Embryonic facial prominence (tissue), 1 donor: ENCODE results near the gene TNNT3.

Source experiments
- DNase-seq: peaks from one replicate; pipeline ENCODE4 v3.0.0-alpha.2; 2016; ENCODE audit errors: extremely low spot score

Gene TNNT3

GRCh38 chr11:1896923-1897322 lies 22.6 kb upstream of the TNNT3 start:
- DNase-seq, result no peak

DNA sequence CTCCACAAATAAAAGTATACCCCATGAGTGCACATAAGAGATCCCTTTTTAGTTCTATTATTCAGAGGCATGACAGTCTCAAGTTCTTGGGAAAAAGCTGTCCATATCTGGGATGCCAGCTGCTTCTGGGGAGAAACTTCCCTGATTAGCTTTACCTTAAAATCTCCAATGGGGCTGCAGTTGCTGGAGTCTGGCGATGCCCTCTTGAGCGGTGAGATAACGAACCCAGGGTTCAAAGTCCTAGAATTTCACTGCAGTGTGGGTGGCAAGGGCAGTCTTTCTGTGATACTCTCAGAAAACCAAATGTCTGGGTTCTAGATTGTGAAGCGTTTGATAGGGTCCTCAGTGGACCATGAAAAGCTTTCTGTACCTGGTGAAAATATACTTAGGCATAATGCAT lies 20.4 kb upstream of the TNNT3 start:
- no peak for DNase-seq

- no peak for DNase-seq
Observed at GRCh38 chr11:1899686-1900085, 19.8 kb upstream of the TNNT3 start.

DNA sequence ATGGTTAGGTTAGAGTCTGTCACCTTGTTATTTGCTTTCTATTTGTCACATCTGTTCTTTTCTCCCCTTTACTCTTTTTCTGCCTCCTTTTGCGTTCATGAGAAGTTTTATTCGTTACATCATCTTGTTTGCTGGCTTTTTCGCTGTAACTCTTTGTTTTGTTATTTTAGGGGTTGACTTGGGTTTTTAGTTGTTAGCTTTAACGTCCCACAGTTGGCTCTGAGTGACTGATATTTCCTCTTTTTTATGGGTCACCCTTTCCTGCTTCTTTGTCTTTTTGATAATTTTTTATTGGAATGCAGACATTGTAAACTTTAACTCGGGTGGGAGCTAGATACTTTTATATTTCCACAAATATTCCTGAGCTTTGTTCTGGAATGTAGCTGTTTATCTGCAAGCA lies 13.3 kb upstream of the TNNT3 start:
- DNase-seq, result no peak

DNA sequence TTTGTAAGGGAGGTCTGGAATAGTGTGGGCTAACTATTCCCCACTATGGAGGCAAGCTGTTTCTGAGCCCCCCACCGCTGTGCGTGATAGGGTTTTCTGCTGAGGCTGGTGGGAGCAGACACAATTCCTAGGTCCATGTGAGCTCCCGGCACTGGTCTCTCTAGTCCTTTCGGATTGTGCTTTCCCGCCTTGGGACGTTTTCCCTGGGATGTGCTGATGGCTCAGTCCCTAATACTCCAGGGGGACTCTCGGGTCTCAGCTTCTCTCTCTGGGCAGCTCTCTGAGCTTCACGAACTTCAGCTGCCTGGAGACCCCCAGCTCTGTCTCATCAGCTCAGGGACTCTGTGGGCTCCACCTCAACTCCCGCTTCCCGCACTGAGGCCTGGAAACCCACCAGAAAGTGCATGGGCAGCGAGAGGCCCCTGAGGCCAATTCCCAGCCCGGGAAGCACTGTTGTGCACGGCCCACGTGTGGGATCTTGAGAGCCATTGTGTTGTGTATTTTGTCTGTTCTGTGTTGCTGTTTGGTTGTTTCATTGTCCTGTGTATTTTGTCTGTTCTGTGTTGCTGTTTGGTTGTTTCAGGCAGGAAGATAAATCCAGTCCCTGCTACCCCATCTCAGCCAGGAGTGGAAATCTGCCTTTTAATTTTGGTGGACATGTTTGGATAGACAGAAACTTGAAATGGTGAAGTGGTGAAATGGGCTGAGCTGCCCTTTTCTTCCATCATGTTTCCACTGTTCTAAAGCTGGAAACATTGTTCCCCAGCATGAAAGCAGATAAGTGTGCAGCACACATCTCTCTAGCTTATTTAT lies 12.7 kb upstream of the TNNT3 start:
- no peak for DNase-seq

DNA sequence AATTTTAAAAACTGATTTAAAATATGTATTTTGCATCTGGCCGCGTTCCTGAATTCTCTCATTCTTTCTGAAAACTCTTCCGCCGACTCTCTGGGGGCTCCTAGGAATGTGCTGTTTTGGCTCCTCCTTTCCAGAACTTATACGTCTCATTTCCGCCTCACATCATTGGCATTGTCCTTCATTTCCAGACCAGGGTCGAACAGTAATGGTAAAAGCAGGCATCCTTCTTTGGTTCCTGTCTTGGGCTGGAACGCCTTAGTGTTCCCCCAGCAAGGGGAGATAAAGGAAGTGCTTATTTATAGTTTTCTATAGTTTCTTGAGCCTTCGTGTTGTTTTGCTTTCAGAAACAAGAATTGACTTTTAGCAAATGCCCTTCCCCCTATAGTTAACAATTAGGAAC lies 10.9 kb upstream of the TNNT3 start:
- DNase-seq, result peak; percentile 84

DNA sequence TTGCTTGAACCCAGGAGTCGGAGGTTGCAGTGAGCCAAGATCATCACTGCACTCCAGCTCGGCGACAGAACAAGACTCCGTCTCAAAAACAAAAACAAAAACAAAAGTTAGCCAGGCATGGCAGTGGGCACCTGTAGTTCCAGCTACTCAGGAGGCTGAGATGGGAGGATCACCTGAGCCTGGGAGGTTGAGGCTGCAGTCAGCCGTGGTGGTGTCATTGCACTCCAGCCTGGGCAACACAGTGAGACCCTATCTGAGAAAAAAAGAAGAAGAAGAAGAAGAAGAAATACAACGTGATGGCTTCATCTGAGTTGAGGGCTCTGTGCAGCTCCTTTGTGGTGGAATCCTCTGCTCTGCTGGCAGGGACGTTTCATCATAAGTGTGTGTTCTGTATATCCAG lies 10.0 kb upstream of the TNNT3 start:
- no peak for DNase-seq

DNA sequence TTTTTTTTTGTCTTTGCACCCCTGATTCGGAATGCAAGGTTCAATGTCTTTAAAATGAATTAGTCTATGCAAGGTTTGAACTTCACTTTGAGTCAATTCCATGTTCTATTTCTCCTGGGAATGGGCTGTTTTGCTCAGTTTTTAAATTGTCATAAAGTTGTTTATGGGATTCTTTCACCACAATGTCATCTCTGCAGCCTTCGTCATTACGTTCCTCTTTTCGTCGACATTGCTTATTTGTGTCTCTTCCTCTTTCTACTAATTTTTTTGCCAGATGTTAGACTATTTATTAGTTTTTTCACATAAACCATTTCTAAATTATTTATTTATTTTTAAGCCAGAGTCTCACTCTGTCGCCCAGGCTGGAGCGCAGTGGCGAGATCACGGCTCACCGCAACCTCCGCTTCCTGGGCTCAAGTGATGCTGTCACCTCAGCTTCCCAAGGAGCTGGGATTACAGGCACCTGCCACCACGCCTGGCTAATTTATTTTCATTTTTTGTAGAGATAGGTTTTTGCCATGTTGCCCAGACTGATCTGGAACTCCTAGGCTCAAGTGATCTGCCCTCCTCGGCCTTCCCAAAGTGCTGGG lies 7.1 kb upstream of the TNNT3 start:
- no peak for DNase-seq

DNA sequence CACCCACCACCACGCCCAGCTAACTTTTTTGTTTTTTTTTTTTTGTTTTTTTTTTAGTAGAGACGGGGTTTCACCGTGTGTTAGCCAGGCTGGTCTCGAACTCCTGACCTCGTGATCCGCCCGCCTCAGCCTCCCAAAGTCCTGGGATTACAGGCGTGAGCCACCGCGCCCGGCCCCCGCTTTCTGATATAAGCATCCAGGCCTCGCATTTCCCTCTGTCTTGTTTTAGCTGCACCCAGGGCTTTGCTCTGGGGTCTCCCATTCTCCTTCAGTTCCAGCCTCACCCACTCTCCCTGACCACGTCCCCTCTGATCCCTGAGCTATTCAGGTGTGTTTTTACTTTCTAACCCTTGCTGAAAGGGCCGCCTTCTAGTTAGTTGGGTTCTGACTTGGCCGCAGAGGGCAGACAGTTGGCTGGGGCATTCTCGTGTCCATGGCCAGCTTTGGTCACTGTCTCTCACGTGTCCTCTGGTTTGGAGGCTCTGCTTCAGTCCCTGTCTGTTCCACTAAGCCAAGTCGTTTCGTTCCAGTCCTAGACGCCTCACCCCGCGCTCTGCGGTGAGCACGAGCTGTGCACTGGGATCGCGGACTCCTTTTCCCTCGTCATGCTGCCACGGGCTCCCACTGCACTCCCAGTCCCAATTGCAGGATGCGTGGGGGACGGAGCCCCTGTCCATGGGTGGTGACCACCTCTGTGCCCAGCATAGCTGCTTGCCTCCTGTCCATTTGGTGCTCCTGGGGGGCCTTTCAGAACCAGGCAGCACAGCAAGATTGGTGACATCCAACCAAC lies 6.0 kb upstream of the TNNT3 start:
- no peak for DNase-seq

DNA sequence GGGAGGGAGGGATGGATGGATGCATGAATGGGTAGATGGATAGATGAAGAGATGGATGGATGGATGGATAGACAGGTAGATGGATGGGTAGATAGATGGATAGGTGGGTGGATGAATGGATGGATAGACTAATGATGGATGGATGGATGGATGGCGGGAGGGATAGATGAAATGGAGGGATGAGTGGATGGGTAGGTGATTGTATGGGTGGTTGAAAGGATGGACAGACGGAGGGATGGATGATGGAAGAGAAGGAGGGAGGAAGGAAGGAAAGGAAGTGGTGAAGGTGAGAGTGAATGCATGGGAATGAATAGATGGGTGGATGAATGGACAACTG lies 3.7 kb upstream of the TNNT3 start:
- no peak for DNase-seq

DNA sequence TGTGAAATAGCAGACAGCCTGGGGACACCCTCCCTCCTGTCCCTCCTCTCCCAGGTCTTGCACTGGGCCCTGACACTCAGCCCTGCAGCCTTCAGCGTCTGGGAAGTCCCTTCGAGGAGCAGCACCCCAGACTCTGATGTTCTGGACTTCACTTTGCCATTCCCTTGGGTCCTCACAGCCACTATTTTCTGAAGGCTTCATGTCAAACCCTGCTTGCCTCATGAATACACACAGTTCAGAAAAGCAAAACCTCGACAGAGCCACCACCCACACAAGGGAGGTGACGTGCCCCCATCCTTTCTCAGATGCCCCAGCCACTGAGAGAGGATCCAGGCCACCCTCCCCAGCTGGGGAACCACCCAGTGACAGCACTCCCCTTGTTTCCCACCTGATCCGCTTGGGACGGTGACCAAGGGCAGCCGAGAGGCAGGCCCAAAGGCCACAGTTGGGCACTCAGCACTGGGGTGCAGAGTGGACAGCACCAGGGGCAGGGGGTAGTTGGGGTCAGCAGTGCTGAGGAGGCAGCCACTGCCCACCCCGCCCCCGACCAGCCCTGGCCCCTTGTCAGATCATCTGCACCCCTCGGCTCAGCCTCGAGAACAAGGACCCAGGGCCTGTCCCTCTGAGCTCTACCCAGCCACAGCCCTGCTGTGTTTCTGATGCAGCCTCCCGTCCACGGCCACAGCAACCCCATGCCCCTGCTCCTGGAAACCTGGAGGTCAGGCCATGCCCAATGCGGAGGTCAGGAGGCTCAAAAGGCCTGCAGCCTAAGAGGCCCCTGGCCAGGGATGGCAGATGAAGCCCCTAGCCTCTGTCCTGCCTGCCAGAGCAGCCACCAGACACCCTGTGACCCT lies 3.1 kb upstream of the TNNT3 start:
- no peak for DNase-seq

- DNase-seq, result no peak
Observed at GRCh38 chr11:1916986-1917522, 2.4 kb upstream of the TNNT3 start.

DNA sequence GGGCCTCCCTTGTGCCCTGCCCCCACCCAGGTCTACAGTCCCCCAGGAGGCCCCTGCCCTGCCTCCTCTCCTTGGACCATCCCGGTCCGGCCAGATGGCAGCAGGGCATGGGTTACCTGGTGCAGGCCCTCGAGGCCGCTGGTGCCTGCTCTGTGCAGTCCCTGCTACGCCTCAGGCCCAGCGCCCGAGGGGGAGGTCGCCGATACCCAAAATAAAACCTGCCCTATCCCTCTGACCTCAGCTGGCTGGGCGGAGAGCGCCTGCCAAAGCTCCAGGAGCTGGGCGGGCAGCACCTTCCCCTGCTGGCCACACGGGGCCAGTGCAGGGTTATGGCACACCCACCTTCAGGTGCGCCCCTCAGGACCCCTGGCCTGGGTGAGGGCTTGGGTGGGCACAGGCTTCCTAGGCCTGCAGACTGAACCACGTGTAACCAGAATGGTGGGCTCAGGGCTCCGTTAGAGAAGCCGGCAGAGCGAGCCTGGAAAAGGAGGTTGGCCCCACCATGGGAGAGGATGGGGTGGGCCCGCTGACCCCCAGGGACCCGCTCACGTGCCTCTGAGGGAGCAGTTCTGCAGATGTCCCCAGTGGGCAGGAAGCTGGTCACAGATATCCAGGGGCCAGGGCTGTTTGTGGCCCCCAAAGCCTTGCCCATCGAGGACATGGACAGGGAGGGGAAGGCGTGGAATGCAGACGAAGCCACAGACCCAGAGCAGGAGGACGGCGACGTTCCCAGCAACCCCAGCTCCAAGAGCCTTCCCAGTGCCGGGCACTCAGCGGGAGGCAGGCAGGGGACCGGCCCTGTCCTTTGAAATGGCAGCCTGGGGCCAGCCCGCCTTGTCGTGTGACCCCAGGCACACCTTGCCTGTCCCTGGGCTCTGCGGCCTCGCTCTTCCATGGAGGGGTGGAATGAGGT lies 1.7 kb upstream of the TNNT3 start:
- no peak for DNase-seq

DNA sequence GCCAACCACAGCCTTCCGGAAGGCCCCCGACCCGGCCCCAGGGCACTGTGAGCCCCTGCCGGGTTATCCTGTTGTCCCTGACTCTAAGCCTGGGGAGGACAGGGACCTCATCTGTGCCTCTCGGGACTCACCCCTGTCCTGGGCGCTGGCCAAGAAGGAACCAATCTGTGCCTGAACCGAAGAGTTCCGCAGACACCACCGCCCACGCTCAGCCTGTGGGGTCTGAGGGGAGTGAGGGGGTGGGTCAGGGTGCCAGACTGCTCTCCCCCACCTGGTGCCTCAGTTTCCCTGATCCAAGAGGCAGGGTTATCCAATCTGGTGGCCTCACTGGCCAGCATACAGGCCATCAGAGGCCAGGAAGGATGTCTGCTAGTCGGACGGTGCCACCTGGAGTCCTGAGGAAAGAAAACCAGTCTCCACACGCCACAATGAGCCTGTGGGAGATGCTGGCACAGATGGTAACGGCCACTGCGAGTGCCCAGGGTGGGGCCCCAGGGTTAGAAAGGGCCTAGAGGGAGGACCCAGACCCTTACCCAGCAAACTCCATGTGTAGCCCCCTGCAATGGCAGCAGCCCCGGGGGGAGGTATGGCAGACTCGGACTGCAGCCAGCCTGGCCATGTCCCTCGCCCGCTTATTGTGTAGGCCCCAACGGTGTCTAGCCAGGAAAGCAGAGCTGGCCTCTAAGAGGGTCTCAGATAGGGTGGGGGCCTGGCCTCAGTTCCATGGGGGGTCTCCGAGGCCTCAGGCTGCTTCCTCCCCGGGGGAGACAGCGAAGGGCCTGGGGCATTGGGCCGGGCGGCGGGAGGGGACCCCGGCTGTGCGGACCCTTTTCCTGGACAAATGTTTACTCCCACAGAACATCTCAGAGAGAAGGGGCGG lies 827 bp upstream of the TNNT3 start:
- DNase-seq, result no peak

DNA sequence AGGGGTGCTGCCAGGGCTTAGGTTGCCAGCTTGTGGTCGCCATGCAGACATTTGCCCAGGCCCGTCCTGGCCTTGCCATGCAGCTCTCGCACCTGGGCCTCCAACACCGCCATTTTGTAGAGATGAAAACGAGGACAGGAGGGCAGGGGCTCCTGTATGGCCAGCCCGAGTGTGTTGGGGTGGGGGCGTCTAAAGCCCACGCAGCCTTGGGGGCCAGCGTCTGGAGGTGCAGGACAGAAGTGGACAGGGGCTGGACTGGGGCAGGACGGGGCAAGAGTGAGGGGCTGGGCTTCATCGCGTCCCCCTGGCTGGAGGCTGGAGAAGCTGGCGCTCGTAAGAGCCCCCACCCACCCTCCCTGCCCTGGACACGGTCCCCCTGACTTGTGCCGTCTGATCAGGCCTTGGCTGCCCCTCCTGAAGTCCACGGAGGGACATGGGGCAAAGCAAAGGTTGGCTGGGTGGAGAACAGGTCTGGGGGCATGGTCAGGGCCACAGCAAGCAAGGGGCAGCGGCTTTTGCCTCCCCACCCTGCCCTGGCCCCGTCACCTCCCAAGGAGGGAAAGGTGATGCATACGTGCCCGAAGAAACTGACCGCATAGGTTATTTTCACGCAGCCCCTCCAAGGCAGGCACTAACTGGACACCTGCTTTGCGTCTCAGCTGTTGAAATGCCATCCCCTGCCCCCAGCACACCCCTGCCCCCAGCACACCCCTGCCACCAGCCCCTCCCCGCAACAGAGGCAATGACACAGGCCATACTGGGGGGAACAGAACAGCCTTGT lies 815 bp downstream of the TNNT3 start:
- no peak for DNase-seq

DNA sequence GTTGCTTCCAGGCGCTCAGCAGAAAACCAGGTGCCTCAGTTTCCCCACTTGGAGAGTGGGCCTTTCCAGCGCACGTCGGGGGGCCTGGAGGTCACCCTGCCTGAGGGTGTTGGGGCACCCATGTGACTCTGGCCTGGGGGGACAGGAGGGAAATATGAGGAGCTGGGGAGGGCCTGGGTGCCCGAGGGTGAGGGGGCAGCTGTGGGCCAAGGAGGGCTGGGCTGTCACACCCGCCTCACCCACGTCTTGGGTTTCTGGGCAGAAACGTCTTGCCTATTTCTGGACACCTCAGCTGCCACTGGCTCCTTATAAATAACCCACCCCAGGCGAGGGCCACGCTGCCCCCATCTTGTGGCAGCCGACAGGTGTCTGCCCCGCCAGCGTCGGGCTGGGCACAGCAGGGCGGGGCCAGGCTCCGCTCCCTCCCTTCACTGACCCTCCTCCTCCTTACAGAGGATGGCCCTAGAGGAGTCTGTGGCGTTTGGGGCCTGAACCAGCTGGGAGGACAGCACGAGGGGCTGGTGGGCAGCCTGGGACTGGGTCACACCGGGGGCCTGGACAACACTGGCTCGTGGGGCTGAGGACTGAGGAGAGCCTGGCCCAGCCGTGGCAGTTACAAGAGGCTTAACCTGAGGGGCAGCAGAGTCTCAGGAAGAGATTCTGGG lies 1.5 kb downstream of the TNNT3 start:
- DNase-seq, result no peak

- peak; percentile 53 for DNase-seq
Observed at GRCh38 chr11:1921574-1922141, 2.2 kb downstream of the TNNT3 start.

DNA sequence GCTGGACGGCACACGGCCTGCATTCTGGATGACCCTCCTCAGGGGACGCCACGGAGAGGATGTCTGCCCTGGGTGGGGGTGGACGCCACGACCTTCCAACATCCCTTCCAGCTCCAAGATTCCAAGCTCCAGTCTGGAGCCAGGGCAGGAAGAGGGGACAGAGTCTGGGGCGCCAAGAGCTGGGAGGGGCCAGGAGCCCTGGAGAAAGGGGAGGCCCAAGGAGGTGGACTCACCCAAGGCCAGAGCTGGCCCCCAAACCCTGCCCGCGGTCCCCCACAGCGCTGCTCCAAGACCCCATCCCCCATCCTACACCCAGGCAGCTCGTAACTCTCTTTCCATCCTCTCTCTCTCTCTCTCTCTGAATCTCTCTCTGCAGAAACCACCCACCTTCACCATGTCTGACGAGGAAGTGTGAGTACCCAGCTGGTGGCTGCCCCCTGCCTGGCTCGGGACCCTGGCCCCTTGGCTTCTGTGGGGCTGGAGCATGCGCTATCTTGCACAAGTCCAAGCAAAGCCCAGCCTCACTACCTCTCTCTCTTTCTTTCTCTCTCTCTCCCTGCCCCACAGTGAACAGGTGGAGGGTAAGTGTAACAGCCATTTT lies 3.1 kb downstream of the TNNT3 start:
- no peak for DNase-seq
